HEK293 (cell line): ENCODE measurements around the gene CDK16.

Experiments
- EGR2 ChIP-seq: fragments of 450-650 bp; formaldehyde crosslinking; IDR thresholded peaks from 2 replicates; pipeline ENCODE4 v1.5.1; 2016; ENCODE audit warnings: low read depth, missing biosample characterization, missing genetic modification characterization
- GLIS1 ChIP-seq: fragments of 450-650 bp; formaldehyde crosslinking; IDR thresholded peaks from 2 replicates; pipeline ENCODE4 v1.5.1; 2016; ENCODE audit warnings: missing biosample characterization, missing genetic modification characterization
- GLIS2 ChIP-seq: fragments of 450-650 bp; formaldehyde crosslinking; IDR thresholded peaks from 2 replicates; pipeline ENCODE4 v1.5.1; 2016; ENCODE audit warnings: missing biosample characterization, missing genetic modification characterization
- HOXD13 ChIP-seq: sonication (generic); formaldehyde crosslinking; IDR thresholded peaks from 2 replicates; pipeline ENCODE4 v1.8.0; 2022; ENCODE audit warnings: missing genetic modification reagents, borderline replicate concordance
- KLF1 ChIP-seq: fragments of 450-650 bp; formaldehyde crosslinking; IDR thresholded peaks from 2 replicates; pipeline ENCODE4 v1.5.1; 2016; ENCODE audit warnings: missing biosample characterization, missing genetic modification characterization
- KLF9 ChIP-seq: fragments of 450-650 bp; formaldehyde crosslinking; IDR thresholded peaks from 2 replicates; pipeline ENCODE4 v1.5.1; 2016; ENCODE audit warnings: missing biosample characterization, missing genetic modification characterization, low read depth
- MYNN ChIP-seq: fragments of 450-650 bp; formaldehyde crosslinking; IDR thresholded peaks from 2 replicates; pipeline ENCODE4 v1.5.1; 2016; ENCODE audit warnings: missing biosample characterization, missing genetic modification characterization, borderline replicate concordance
- MZF1 ChIP-seq: fragments of 450-650 bp; formaldehyde crosslinking; IDR thresholded peaks from 2 replicates; pipeline ENCODE4 v1.5.1; 2017; ENCODE audit warnings: missing biosample characterization, missing genetic modification characterization, borderline replicate concordance
- OVOL3 ChIP-seq: fragments of 450-650 bp; formaldehyde crosslinking; IDR thresholded peaks from 2 replicates; pipeline ENCODE4 v1.5.1; 2016; ENCODE audit warnings: missing biosample characterization, missing genetic modification characterization
- PRDM2 ChIP-seq: fragments of 450-650 bp; formaldehyde crosslinking; IDR thresholded peaks from 2 replicates; pipeline ENCODE4 v1.5.1; 2016; ENCODE audit warnings: missing biosample characterization, missing genetic modification characterization, borderline replicate concordance
- SCRT2 ChIP-seq: fragments of 450-650 bp; formaldehyde crosslinking; IDR thresholded peaks from 2 replicates; pipeline ENCODE4 v1.5.1; 2016; ENCODE audit warnings: missing biosample characterization, missing genetic modification characterization
- YY1 ChIP-seq: fragments of 450-650 bp; formaldehyde crosslinking; IDR thresholded peaks from 2 replicates; pipeline ENCODE4 v1.5.1; 2018; ENCODE audit warnings: missing biosample characterization, missing genetic modification characterization
- YY2 ChIP-seq: fragments of 450-650 bp; formaldehyde crosslinking; IDR thresholded peaks from 2 replicates; pipeline ENCODE4 v1.5.1; 2016; ENCODE audit warnings: missing biosample characterization, missing genetic modification characterization
- ZBTB1 ChIP-seq: fragments of 450-650 bp; formaldehyde crosslinking; IDR thresholded peaks from 2 replicates; pipeline ENCODE4 v1.5.1; 2016; ENCODE audit warnings: missing biosample characterization, missing genetic modification characterization
- ZBTB26 ChIP-seq: fragments of 450-650 bp; formaldehyde crosslinking; optimal IDR thresholded peaks from 2 replicates; pipeline ENCODE3; 2016; ENCODE audit warnings: missing biosample characterization, mild to moderate bottlenecking, missing genetic modification characterization
- ZFP3 ChIP-seq: fragments of 450-650 bp; formaldehyde crosslinking; IDR thresholded peaks from 2 replicates; pipeline ENCODE4 v1.5.1; 2016; ENCODE audit warnings: low read depth, missing biosample characterization, missing genetic modification characterization
- ZNF112 ChIP-seq: fragments of 450-650 bp; formaldehyde crosslinking; IDR thresholded peaks from 2 replicates; pipeline ENCODE4 v1.5.0; 2017; ENCODE audit warnings: missing biosample characterization, missing genetic modification characterization
- ZNF2 ChIP-seq: fragments of 450-650 bp; formaldehyde crosslinking; IDR thresholded peaks from 2 replicates; pipeline ENCODE4 v1.5.1; 2016; ENCODE audit warnings: missing biosample characterization, missing genetic modification characterization
- ZNF214 ChIP-seq: fragments of 450-650 bp; formaldehyde crosslinking; IDR thresholded peaks from 2 replicates; pipeline ENCODE4 v1.5.1; 2017; ENCODE audit warnings: missing biosample characterization, mild to moderate bottlenecking, missing genetic modification characterization, borderline replicate concordance
- ZNF221 ChIP-seq: fragments of 450-650 bp; formaldehyde crosslinking; IDR thresholded peaks from 2 replicates; pipeline ENCODE4 v1.5.1; 2017; ENCODE audit warnings: missing biosample characterization, missing genetic modification characterization, borderline replicate concordance
- ZNF292 ChIP-seq: fragments of 450-650 bp; formaldehyde crosslinking; IDR thresholded peaks from 2 replicates; pipeline ENCODE4 v1.5.1; 2016; ENCODE audit warnings: low read depth, missing biosample characterization, missing genetic modification characterization, borderline replicate concordance
- ZNF366 ChIP-seq: fragments of 450-650 bp; formaldehyde crosslinking; conservative IDR thresholded peaks from 2 replicates; pipeline ENCODE4 v1.5.1; 2016; ENCODE audit warnings: missing biosample characterization, missing genetic modification characterization
- ZNF449 ChIP-seq: fragments of 450-650 bp; formaldehyde crosslinking; IDR thresholded peaks from 2 replicates; pipeline ENCODE4 v1.5.1; 2017; ENCODE audit warnings: missing biosample characterization, mild to moderate bottlenecking, missing genetic modification characterization, moderate library complexity
- ZNF510 ChIP-seq: fragments of 450-650 bp; formaldehyde crosslinking; IDR thresholded peaks from 2 replicates; pipeline ENCODE4 v1.5.1; 2018; ENCODE audit warnings: mild to moderate bottlenecking, missing genetic modification characterization, missing biosample characterization; ENCODE audit not compliant: insufficient replicate concordance
- ZNF521 ChIP-seq: fragments of 450-650 bp; formaldehyde crosslinking; IDR thresholded peaks from 2 replicates; pipeline ENCODE4 v1.5.1; 2017; ENCODE audit warnings: missing biosample characterization, mild to moderate bottlenecking, missing genetic modification characterization
- ZNF561 ChIP-seq: fragments of 450-650 bp; IDR thresholded peaks from 2 replicates; pipeline ENCODE4 v1.5.1; 2018; ENCODE audit warnings: missing biosample characterization, missing genetic modification characterization, borderline replicate concordance
- ZNF623 ChIP-seq: fragments of 450-650 bp; formaldehyde crosslinking; IDR thresholded peaks from 2 replicates; pipeline ENCODE4 v1.5.1; 2016; ENCODE audit warnings: missing biosample characterization, missing genetic modification characterization
- ZNF664 ChIP-seq: fragments of 450-650 bp; formaldehyde crosslinking; IDR thresholded peaks from 2 replicates; pipeline ENCODE4 v1.5.1; 2016; ENCODE audit warnings: missing biosample characterization, missing genetic modification characterization
- ZNF704 ChIP-seq: fragments of 450-650 bp; formaldehyde crosslinking; IDR thresholded peaks from 2 replicates; pipeline ENCODE4 v1.5.1; 2016; ENCODE audit warnings: missing biosample characterization, missing genetic modification characterization
- ZNF707 ChIP-seq: fragments of 450-650 bp; formaldehyde crosslinking; IDR thresholded peaks from 2 replicates; pipeline ENCODE4 v1.5.1; 2016; ENCODE audit warnings: missing biosample characterization, missing genetic modification characterization
- ZNF747 ChIP-seq: fragments of 450-650 bp; formaldehyde crosslinking; IDR thresholded peaks from 2 replicates; pipeline ENCODE4 v1.5.1; 2016; ENCODE audit warnings: missing biosample characterization, missing genetic modification characterization
- ZNF777 ChIP-seq: fragments of 450-650 bp; formaldehyde crosslinking; IDR thresholded peaks from 2 replicates; pipeline ENCODE4 v1.5.1; 2017; ENCODE audit warnings: missing biosample characterization, missing genetic modification characterization, borderline replicate concordance

CDK16 gene

DNA sequence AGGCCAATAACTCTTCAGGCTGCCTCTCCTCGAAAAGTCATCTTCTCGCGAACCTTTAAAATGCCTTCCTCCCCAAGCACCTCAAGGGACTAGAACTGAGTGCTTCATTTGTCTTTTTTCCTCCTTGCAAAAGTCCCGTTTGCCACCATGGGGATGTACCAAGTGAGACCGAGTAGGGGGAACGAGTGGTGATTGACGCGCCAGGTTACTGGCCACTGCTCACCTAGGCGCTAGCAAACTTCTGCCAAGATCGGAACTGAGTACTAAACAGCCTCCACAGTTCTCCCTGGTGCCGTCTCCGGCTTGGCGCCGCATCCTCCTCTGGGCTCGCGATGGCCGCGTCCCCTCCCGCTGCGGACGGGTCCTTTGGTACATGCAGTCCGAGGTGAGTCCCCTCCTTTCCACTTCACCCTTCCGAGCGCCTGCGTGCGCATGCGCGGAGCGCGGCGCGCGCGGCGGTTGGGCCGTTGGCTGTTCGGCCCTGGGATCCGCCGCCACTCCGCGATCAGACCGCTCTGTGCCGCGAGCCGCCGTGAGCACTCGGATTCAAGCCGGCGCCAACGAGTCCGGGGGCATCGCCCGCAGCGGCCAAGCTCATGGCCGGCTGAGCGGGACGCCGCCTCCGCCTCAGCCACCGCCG, at the start of gene CDK16 (continued):
- TF ChIP-seq PRDM2 (tag by site-specific recombination) (no peak), ZNF366 (tag by site-specific recombination) (peak; percentile 84), YY2 (tag by site-specific recombination) (peak; percentile 78), ZNF623 (peak; percentile 26; the same call in 1 of the 2 replicates), MZF1 (tag by site-specific recombination) (no peak), SCRT2 (no peak), ZNF221 (tag by site-specific recombination) (no peak), ZNF292 (no peak), ZNF747 (tag by site-specific recombination) (no peak), HOXD13 (CRISPR knock-in tag) (no peak), ZNF777 (no peak), ZNF561 (tag by site-specific recombination) (peak; percentile 81), EGR2 (no peak), ZNF449 (no peak), ZNF707 (tag by site-specific recombination) (no peak), KLF1 (tag by site-specific recombination) (no peak; the same call in 1 of the 2 replicates), ZNF704 (tag by site-specific recombination) (no peak), ZNF112 (tag by site-specific recombination) (no peak), MYNN (tag by site-specific recombination) (no peak), ZBTB26 (tag by site-specific recombination) (peak; percentile 65), KLF9 (peak; percentile 22; the same call in 1 of the 2 replicates), ZNF664 (tag by site-specific recombination) (no peak), ZNF2 (tag by site-specific recombination) (peak; percentile 96), ZBTB1 (tag by site-specific recombination) (no peak), GLIS1 (tag by site-specific recombination) (no peak), ZNF510 (tag by site-specific recombination) (no peak), ZFP3 (tag by site-specific recombination) (no peak), GLIS2 (tag by site-specific recombination) (no peak), ZNF214 (tag by site-specific recombination) (no peak), OVOL3 (tag by site-specific recombination) (peak; percentile 86), YY1 (tag by site-specific recombination) (no peak; the same call in 1 of the 2 replicates), ZNF521 (tag by site-specific recombination) (no peak)
